Stimulated activated CD8-positive, alpha-beta memory T cell treated with anti-CD3 and anti-CD28 coated beads, Interleukin-15, amount 100 ng/mL, for 24 hours (primary cell): Measurements from ENCODE around the gene GALNTL6.

Experiments
- DNase-seq: peaks from one replicate; pipeline ENCODE4 v3.0.0-alpha.2; 2020; ENCODE audit warnings: low read depth

GALNTL6 gene

DNA sequence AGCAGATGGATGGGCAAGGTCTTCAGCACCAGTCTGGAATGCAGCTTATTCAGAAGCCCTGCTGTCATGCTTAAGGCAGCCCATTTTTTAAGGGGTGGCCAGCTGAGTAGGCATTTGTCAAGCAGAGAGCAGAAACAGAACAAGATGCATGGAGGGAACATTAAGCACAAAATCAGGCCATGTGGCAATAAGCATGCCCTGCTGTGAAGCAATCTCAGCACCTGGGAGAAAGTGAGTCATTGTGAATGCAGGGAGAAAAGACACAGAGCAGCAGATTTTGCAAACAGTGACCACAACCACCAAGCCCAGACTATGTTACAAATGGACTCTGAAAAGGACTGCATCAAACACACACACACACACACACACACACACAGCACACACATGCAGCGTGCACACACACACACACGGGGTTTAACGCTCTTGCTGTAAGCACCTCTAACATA lies 1261.3 kb downstream of the GALNTL6 start:
- DNase-seq = no peak

DNA sequence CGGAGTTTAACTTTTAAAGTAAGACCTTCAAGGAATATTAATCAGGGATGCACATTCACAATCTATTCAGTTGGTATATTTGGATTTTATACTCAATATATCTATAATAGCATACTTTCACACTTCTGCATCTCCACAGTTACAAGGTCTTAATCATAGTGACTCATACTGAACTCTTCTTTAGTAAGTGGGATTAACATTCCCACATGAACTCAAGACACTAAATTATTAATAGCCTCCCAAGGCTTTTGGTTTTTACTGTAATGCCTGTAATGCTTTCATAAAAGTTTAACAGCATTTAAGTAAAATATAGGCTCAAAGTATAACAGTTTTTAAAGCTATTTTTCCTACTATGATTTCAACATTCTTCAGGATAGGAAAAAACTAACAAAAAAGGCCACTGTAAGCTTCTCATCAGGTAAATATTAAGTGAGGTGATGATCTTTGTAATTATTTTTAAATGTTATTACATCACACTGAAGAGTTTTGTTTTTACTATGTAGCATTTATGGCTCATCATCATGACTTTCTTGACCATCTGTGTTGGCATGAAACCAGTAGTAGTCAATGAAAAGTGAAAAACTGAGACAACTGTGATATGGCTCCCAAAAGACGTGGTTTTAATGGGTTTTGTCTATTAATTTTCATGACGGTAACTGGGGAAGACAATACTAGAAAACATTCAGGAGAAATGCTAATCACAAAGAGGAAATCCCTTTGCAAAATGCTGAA lies 1263.9 kb downstream of the GALNTL6 start:
- DNase-seq = no peak

DNA sequence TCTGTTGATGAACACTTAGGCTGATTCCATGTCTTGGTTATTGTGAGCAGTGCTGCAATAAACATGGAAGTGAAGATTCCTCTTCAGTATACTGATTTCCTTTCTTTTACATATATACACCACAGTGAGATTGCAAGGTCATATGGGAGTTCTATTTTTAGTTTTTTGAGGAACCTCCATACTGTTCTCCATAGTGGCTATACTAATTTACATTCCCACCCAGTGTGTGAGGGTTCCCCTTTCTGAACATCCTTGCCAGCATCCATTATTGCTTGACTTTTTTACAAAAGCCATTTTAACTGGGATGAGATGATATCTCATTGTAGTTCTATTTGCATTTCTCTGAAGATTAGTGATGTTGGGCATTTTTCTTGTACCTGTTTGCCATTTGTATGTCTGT lies 1274.9 kb downstream of the GALNTL6 start:
- DNase-seq = no peak
